Left lung (tissue), 10 donors: ENCODE measurements around the gene FKBP1B. TPM values are rescaled to one million over a fixed set of nuclear protein-coding genes. Genes with fewer than 3 reads are reported as not detected.

Experiments used
- ATAC-seq: fragments of 200-7000 bp; cut with Tn5 transposase; one replicate; pipeline ENCODE4 v1.9.1; 2020; ENCODE audit warnings: moderate library complexity
- DNase-seq, 4 donors: peaks; one replicate each; pipeline ENCODE4 v3.0.0-alpha.2; 2013 to 2020
- H3K27ac ChIP-seq, 2 donors: fragments of 200-600 bp; sonication (generic) in 1 of 2; one replicate each; pipeline versions ENCODE4 v1.5.0 to v1.8.0; 2020 to 2021
- H3K27me3 ChIP-seq, 2 donors: fragments of 200-600 bp; sonication (generic) in 1 of 2; one replicate each; pipeline versions ENCODE4 v1.5.0 to v1.8.0; 2020 to 2021
- H3K36me3 ChIP-seq, 2 donors: fragments of 200-600 bp; sonication (generic) in 1 of 2; one replicate each; pipeline versions ENCODE4 v1.5.0 to v1.8.0; 2020 to 2021
- H3K4me1 ChIP-seq, 2 donors: fragments of 200-600 bp; one replicate each; pipeline ENCODE4 v1.8.0; 2021
- H3K4me3 ChIP-seq, 2 donors: fragments of 200-600 bp; sonication (generic) in 1 of 2; one replicate each; pipeline versions ENCODE4 v1.5.0 to v1.8.0; 2020 to 2021; ENCODE audit warnings: mild to moderate bottlenecking in 1 of 2
- H3K9me3 ChIP-seq, 2 donors: fragments of 200-600 bp; sonication (generic) in 1 of 2; one replicate each; pipeline versions ENCODE4 v1.5.0 to v1.8.0; 2020 to 2021
- CTCF ChIP-seq, 2 donors: fragments of 200-600 bp; sonication (generic) in 1 of 2; IDR thresholded peaks; one replicate each; pipeline versions ENCODE4 v1.5.0 to v1.8.0; 2021; ENCODE audit warnings: antibody characterized with exemption in 2 of 2
- intact Hi-C, 2 donors: fragments of 100-400 bp; cut with DNase I; formaldehyde crosslinking; loops; one replicate each; pipeline versions ENCODE4 v1.11.2 to v1.14.2; 2022
- polyA plus RNA-seq, 6 donors: library from polyadenylated mRNA; unstranded; fragments of 120-200 nt; gene quantifications; one replicate each; pipeline ENCODE4 v1.2.1, GENCODE V29; 2013; ENCODE audit not compliant: insufficient read length in 6 of 6
- total RNA-seq, 2 donors: library from RNA; stranded (reverse); fragmentation: NEBNext Ultra II Directional; extraction: Animal tissue kit (Norgen Biotek cat#: 25700); gene quantifications; one replicate each; pipeline ENCODE4 v1.2.1, GENCODE V29; 2021
- donor health status: DM: no; HTN: yes; CAD: no.
- donor health status: DM: no; HTN: no; CAD: no.

The FKBP1B gene
- total and polyA plus RNA-seq, 8 donors = 9.6 to 18.7 (median 14.7) TPM

GRCh38 chr2:24054366-24055010 lies 4.9 kb downstream of the FKBP1B start:
- H3K36me3 ChIP-seq = no peaks in the 10 kb centered on the region
- ATAC-seq = no peak

GRCh38 chr2:24055750-24056149 lies 6.2 kb downstream of the FKBP1B start:
- Histone ChIP-seq H3K27ac (no peak overlapping the region), H3K4me1 (no peaks in the 10 kb centered on the region), H3K36me3 (no peaks in the 10 kb centered on the region), H3K9me3 (no peaks in the 10 kb centered on the region), H3K27me3 (peaks cover 0 to under 1% of the 10 kb centered on the region in 2 donors), H3K4me3 (no peak overlapping the region)
- intact Hi-C loops = no loop called here
- TF ChIP-seq CTCF (IDR thresholded peaks at IDR 0.05) = no peak
- ATAC-seq (no peak), DNase-seq (no peak)

More at GRCh38 chr2:24054366-24055010, 4.9 kb downstream of the FKBP1B start:
- intact Hi-C loops = no loop called here
- no peak for DNase-seq
- no peak for TF ChIP-seq CTCF (IDR thresholded peaks at IDR 0.05)
- Histone ChIP-seq H3K4me1 (peaks cover 0 to 8% of the 10 kb centered on the region in 2 donors), H3K27ac (no peak overlapping the region), H3K27me3 (peaks cover 0 to 13% of the 10 kb centered on the region in 2 donors), H3K9me3 (no peaks in the 10 kb centered on the region), H3K4me3 (no peak overlapping the region)

GRCh38 chr2:24058564-24059271 lies 9.2 kb downstream of the FKBP1B start:
- H3K27me3 ChIP-seq = no peaks in the 10 kb centered on the region
- DNase-seq (no peak), ATAC-seq (no peak)
- H3K4me3 ChIP-seq = no peak overlapping the region
- no peak for TF ChIP-seq CTCF (IDR thresholded peaks at IDR 0.05)
- H3K9me3 ChIP-seq = no peaks in the 10 kb centered on the region
- H3K27ac ChIP-seq = no peak overlapping the region
- intact Hi-C loops = no loop called here
- no peaks in the 10 kb centered on the region for H3K36me3 ChIP-seq
- H3K4me1 ChIP-seq = no peaks in the 10 kb centered on the region

GRCh38 chr2:24065341-24065740 lies 15.8 kb downstream of the FKBP1B start:
- no peaks in the 10 kb centered on the region for H3K4me1 ChIP-seq
- DNase-seq (no peak), ATAC-seq (no peak)
- no peaks in the 10 kb centered on the region for H3K9me3 ChIP-seq
- H3K36me3 ChIP-seq = peaks cover 0 to 50% of the 10 kb centered on the region in 2 donors
- no peak overlapping the region for H3K4me3 ChIP-seq
- no peaks in the 10 kb centered on the region for H3K27me3 ChIP-seq
- intact Hi-C loops = no loop called here
- no peak for TF ChIP-seq CTCF (IDR thresholded peaks at IDR 0.05)
- no peak overlapping the region for H3K27ac ChIP-seq

- no peak overlapping the region for H3K27ac ChIP-seq
- TF ChIP-seq CTCF (IDR thresholded peaks at IDR 0.05) = no peak
- intact Hi-C loops = no loop called here
These were observed 22.7 kb downstream of the FKBP1B start for GRCh38 chr2:24072259-24072658.

More at GRCh38 chr2:24072259-24072658, 22.7 kb downstream of the FKBP1B start:
- Histone ChIP-seq H3K4me3 (no peak overlapping the region), H3K27me3 (no peaks in the 10 kb centered on the region), H3K9me3 (no peaks in the 10 kb centered on the region), H3K36me3 (peaks cover 0 to 65% of the 10 kb centered on the region in 2 donors), H3K4me1 (peaks cover 8 to 20% of the 10 kb centered on the region in 2 donors)
- ATAC-seq (no peak), DNase-seq (no peak)
